ENCODE measurements around the gene OR13C4.

DNA sequence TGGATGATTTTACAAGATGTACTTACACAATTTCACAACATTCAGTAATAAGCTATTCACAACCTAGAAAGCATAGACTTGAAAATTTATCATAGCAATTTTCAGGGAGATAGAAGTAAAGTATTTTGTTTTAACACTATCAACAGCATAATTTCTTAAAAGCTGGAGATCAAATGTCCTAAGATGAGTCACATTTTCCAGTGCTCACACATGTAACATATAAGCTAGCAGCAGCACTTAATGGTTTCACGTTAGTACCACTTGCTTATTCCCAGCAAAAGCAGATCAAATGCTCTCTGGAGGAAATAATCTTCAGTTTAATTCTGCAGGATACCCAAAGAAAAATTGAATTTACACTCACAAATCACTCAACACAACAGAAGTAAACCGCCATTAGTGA is 48.4 kb upstream of the OR13C4 start:
- TF ChIP-seq EP300 (conservative IDR thresholded peaks at IDR 0.05; ENCODE audit: poor library complexity, severe bottlenecking), result no peak
- TF ChIP-seq, protein P1, sequence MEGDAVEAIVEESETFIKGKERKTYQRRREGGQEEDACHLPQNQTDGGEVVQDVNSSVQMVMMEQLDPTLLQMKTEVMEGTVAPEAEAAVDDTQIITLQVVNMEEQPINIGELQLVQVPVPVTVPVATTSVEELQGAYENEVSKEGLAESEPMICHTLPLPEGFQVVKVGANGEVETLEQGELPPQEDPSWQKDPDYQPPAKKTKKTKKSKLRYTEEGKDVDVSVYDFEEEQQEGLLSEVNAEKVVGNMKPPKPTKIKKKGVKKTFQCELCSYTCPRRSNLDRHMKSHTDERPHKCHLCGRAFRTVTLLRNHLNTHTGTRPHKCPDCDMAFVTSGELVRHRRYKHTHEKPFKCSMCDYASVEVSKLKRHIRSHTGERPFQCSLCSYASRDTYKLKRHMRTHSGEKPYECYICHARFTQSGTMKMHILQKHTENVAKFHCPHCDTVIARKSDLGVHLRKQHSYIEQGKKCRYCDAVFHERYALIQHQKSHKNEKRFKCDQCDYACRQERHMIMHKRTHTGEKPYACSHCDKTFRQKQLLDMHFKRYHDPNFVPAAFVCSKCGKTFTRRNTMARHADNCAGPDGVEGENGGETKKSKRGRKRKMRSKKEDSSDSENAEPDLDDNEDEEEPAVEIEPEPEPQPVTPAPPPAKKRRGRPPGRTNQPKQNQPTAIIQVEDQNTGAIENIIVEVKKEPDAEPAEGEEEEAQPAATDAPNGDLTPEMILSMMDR (IDR thresholded peaks at IDR 0.05; ENCODE audit: poor library complexity, severe bottlenecking), result no peak
- TF ChIP-seq POLR2AphosphoS5 (IDR thresholded peaks at IDR 0.05), result no peak
- no peak for TF ChIP-seq EZH2 (IDR thresholded peaks at IDR 0.05; ENCODE audit: borderline replicate concordance, insufficient read depth, low read length, poor library complexity, severe bottlenecking)
- no peak for TF ChIP-seq REST (IDR thresholded peaks at IDR 0.05; ENCODE audit: borderline replicate concordance)
- TF ChIP-seq RAD21 (conservative IDR thresholded peaks at IDR 0.05), result no peak
- no peak for TF ChIP-seq TAF1 (IDR thresholded peaks at IDR 0.05; ENCODE audit: low read depth)
- TF ChIP-seq SMC3 (conservative IDR thresholded peaks at IDR 0.05; ENCODE audit: poor library complexity), result no peak
- TF ChIP-seq MXI1 (conservative IDR thresholded peaks at IDR 0.05; ENCODE audit: poor library complexity, severe bottlenecking), result no peak
